ENCODE data around the gene TRIM9. TPM values are rescaled to one million over a fixed set of nuclear protein-coding genes. Genes with fewer than 3 reads are reported as not detected.

TRIM9 gene
- total and polyA plus RNA-seq, 9 of the 15 experiments (the other 6 are each of a cell fraction or from before 2014, with no cell fraction given): 0.03 to 0.15 (median 0.04) TPM; not detected in 4

- peak; percentile 33; the same call in 1 of the 2 replicates for TF ChIP-seq VEZF1 (CRISPR knock-in tag; IDR thresholded peaks at IDR 0.05)
- no peak for TF ChIP-seq ZBTB11 (CRISPR knock-in tag; IDR thresholded peaks at IDR 0.05)
- TF ChIP-seq MCM5 (IDR thresholded peaks at IDR 0.05; ENCODE audit: low read depth): no peak
- TF ChIP-seq MAZ (CRISPR knock-in tag; conservative IDR thresholded peaks at IDR 0.05 in 1 of 2, IDR thresholded peaks at IDR 0.05 in 1 of 2): peak in 1 of 2 experiments; percentile 74; a peak in 1 of 4 replicates
- no peak for TF ChIP-seq BACH1 (tag; IDR thresholded peaks at IDR 0.05)
- no peak for TF ChIP-seq ZNF282 (CRISPR knock-in tag; IDR thresholded peaks at IDR 0.05)
- 0 out of 2 replicates have a peak, but pooled peaks have one; percentile 38 for TF ChIP-seq KLF1 (tag; IDR thresholded peaks at IDR 0.05)
- TF ChIP-seq IRF9 (tag; IDR thresholded peaks at IDR 0.05): no peak
- TF ChIP-seq ZNF512 (tag; IDR thresholded peaks at IDR 0.05): no peak
- peak in 1 of 2 experiments; percentile 44 for TF ChIP-seq E2F6 (IDR thresholded peaks at IDR 0.05; ENCODE audit: borderline replicate concordance in 1 of 2, extremely low read depth in 1 of 2, insufficient read depth in 1 of 2, insufficient read length in 1 of 2, low read depth in 1 of 2, low read length in 1 of 2, poor library complexity in 1 of 2, severe bottlenecking in 1 of 2)
- peak; percentile 62; the same call in 1 of the 2 replicates for TF ChIP-seq ARID4B (CRISPR knock-in tag; IDR thresholded peaks at IDR 0.05)
Observed at GRCh38 chr14:50943943-50944646, 150.8 kb downstream of the TRIM9 start, which contains the start of gene PYGL (continued).

All from K562 (cell line).